Ovary (tissue), 9 donors: ENCODE results near the gene ZNF415. TPM values are rescaled to one million over a fixed set of nuclear protein-coding genes. Genes with fewer than 3 reads are reported as not detected.

Source experiments
- DNase-seq, 5 donors: peaks; one replicate each; pipeline ENCODE4 v3.0.0-alpha.2; 2019 to 2020
- H3K27ac ChIP-seq, 2 donors: fragments of 200-600 bp; one replicate each; pipeline versions ENCODE4 v1.5.1 to v1.8.0; 2019 to 2022
- H3K27me3 ChIP-seq: fragments of 200-600 bp; one replicate; pipeline ENCODE4 v1.8.0; 2022
- H3K36me3 ChIP-seq: fragments of 200-600 bp; sonication (generic); one replicate; pipeline ENCODE4 v1.5.1; 2019
- H3K4me1 ChIP-seq: one replicate; pipeline ENCODE4 v1.8.1; 2013; ENCODE audit warnings: mild to moderate bottlenecking, moderate library complexity; ENCODE audit not compliant: insufficient read depth
- H3K4me3 ChIP-seq: fragments of 200-600 bp; sonication (generic); one replicate; pipeline ENCODE4 v1.5.1; 2017
- H3K9me3 ChIP-seq, 2 donors: fragments of 200-600 bp in 1 of 2; sonication (generic) in 1 of 2; one replicate each; pipeline versions ENCODE4 v1.5.1 to v1.8.1; 2013 to 2019; ENCODE audit warnings: mild to moderate bottlenecking in 1 of 2, moderate library complexity in 1 of 2
- CTCF ChIP-seq, 3 donors: fragments of 450-650 bp in 2 of 3; fragments of 200-600 bp in 1 of 3; IDR thresholded peaks; one replicate each; pipeline versions ENCODE4 v1.5.1 to v1.8.0; 2016 to 2022; ENCODE audit warnings: antibody characterized with exemption in 3 of 3, mild to moderate bottlenecking in 1 of 3
- EP300 ChIP-seq: sonication (generic); formaldehyde crosslinking; IDR thresholded peaks from one replicate; pipeline ENCODE4 v1.6.1; 2017; ENCODE audit warnings: antibody characterized with exemption
- POLR2A ChIP-seq: fragments of 450-650 bp; IDR thresholded peaks from one replicate; pipeline ENCODE4 v1.6.1; 2017; ENCODE audit warnings: antibody characterized with exemption, mild to moderate bottlenecking, moderate library complexity
- WGBS, 3 donors: extraction: QIAGEN DNeasy Blood & Tissue Kit in 1 of 3; methylation state at CpG; one replicate each; pipeline versions ENCODE4 v1.1.5 to v1.1.7; 2013 to 2017; 5-methylcytosine and 5-hydroxymethylcytosine counted together
- intact Hi-C, 4 donors: fragments of 100-400 bp; cut with DNase I; formaldehyde crosslinking; loops; one replicate each; pipeline versions ENCODE4 v1.11.0 to v1.15.1; 2022 to 2023
- polyA plus RNA-seq, 2 donors: library from polyadenylated mRNA; stranded (reverse); fragments of 200-250 nt in 1 of 2; fragments of 350-450 nt in 1 of 2; fragmentation: Illumina TruSeq in 1 of 2; extraction: RNeasy Lipid Tissue Mini Kit (QIAGEN cat#74804) in 1 of 2; gene quantifications; one replicate each; pipeline ENCODE4 v1.2.3, GENCODE V29; 2013 to 2014
- total RNA-seq, 7 donors: library from RNA; depleted of rRNA in 2 of 7; stranded (reverse); fragments of >200 nt in 2 of 7; fragmentation: NEBNext Ultra II Directional in 3 of 7; extraction: Animal tissue kit (Norgen Biotek cat#: 25700) in 3 of 7; gene quantifications; one replicate each; pipeline versions ENCODE4 v1.1.0 to v1.2.4, GENCODE V29; 2016 to 2023
- donor health status: DM: no; HTN: no; CAD: no; lungs with moderate emphysema.
- donor health status: DM: no; HTN: no; CAD: no.
- donor health status: Bipolar disorder and iron deficiency.
- donor health status: DM: yes; HTN: yes; CAD: no.
- donor health status: DM: no; HTN: no; CAD: no.
- donor health status: DM: yes; HTN: yes; CAD: no.

ZNF415 gene
- total and polyA plus RNA-seq, 9 donors, result 7.0 to 18.6 (median 12.4) TPM

- Histone ChIP-seq H3K27ac (no peak overlapping the region), H3K36me3 (no peaks in the 10 kb centered on the region), H3K27me3 (no peaks in the 10 kb centered on the region), H3K4me1 (no peaks in the 10 kb centered on the region), H3K4me3 (peak overlapping the region; percentile 45), H3K9me3 (no peaks in the 10 kb centered on the region)
- DNase-seq, result peak in 2 of 5 donors; percentile 19 to 23
- intact Hi-C loops, result no loop called here
- TF ChIP-seq POLR2A (no peak), EP300 (no peak), CTCF (IDR thresholded peaks at IDR 0.05) (no peak)
- 11 to 17% (median 17%) methylated on average over 7 of the region's 7 CpGs for WGBS, 3 donors
Measured at GRCh38 chr19:53157626-53158025, 24.9 kb upstream of the ZNF415 start.

DNA sequence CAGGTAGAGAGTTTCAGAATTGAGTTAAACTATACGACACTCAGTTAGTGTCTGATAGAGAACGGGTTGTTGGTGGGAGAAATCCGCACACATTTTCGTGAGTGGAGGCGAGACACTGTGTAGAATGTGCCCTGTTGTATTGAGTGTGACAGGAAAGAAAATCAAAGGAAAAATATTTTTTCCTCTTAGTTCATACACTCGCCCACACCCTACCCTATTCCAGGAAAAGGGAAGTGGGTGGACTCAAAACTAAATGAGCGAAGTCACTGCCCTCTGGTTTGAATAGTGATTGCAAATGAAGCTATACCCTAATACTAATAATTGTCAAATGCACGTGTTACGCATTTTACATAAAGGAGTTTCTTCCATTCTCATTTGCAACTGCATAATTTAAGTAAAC is 24.1 kb upstream of the ZNF415 start:
- H3K4me1 ChIP-seq, result no peaks in the 10 kb centered on the region
- no peaks in the 10 kb centered on the region for H3K36me3 ChIP-seq
- no peaks in the 10 kb centered on the region for H3K27me3 ChIP-seq
- intact Hi-C loops, result no loop called here
- WGBS, 3 donors, result 89 to 96% (median 91%) methylated on average over 9 of the region's 9 CpGs
- H3K27ac ChIP-seq, result no peak overlapping the region
- no peaks in the 10 kb centered on the region for H3K9me3 ChIP-seq
- DNase-seq, result no peak
- no peak for TF ChIP-seq EP300
- no peak for TF ChIP-seq POLR2A
- no peak for TF ChIP-seq CTCF (IDR thresholded peaks at IDR 0.05)
- H3K4me3 ChIP-seq, result no peak overlapping the region

DNA sequence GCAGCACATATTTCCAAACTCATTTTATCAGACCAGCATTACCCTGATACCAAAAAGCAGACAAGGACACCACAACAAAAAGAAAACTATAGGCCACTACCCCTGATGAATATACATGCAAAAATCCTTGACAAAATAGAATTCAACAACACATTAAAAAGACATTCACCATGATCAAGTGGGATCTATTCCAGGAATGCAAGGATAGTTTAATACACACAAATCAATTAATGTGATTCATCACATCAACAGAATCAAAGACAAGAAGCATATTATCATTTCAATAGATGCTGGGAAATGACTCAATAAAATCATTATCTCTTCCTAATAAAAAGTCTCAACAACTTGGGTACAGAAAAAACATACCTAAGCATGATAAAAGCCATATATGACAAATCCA is 14.9 kb upstream of the ZNF415 start:
- TF ChIP-seq POLR2A (no peak), CTCF (IDR thresholded peaks at IDR 0.05) (no peak), EP300 (no peak)
- intact Hi-C loops, result no loop called here
- Histone ChIP-seq H3K36me3 (no peaks in the 10 kb centered on the region), H3K4me1 (no peaks in the 10 kb centered on the region), H3K9me3 (peaks cover 5 to 44% of the 10 kb centered on the region in 2 donors), H3K27me3 (no peaks in the 10 kb centered on the region), H3K27ac (no peak overlapping the region), H3K4me3 (no peak overlapping the region)
- DNase-seq, result no peak

- intact Hi-C loops, result no loop called here
- no peak for DNase-seq
- Histone ChIP-seq H3K27me3 (no peaks in the 10 kb centered on the region), H3K9me3 (peaks cover under 1 to 36% of the 10 kb centered on the region in 2 donors), H3K27ac (no peak overlapping the region), H3K4me3 (no peak overlapping the region), H3K4me1 (no peaks in the 10 kb centered on the region), H3K36me3 (no peaks in the 10 kb centered on the region)
- 96 to 97% (median 97%) methylated on average over 4 of the region's 4 CpGs for WGBS, 3 donors
- no peak for TF ChIP-seq POLR2A
- no peak for TF ChIP-seq EP300
- no peak for TF ChIP-seq CTCF (IDR thresholded peaks at IDR 0.05)
Measured at GRCh38 chr19:53140351-53140750, 7.6 kb upstream of the ZNF415 start.

DNA sequence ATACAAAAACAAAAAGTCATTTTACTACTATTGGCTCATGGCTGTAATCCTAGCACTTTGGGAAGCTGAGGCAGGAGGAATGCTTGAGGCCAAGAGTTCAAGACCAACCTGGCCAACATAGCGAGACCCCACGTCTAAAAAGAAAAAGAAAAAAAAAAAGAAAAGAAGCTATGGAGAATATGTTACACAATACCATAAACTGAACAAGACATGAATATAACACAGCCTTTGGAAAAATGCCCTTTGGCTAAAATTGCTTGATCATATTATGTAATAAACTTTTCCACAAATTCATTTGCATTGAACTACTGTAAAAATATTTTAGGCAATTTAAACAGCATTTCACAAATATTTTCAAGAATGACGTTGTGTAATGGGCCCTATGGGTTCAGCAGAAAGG is 3.7 kb upstream of the ZNF415 start:
- H3K27me3 ChIP-seq, result no peaks in the 10 kb centered on the region
- 76 to 88% (median 81%) methylated on average over 3 of the region's 3 CpGs for WGBS, 3 donors
- H3K27ac ChIP-seq, result no peak overlapping the region
- intact Hi-C loops, result no loop called here
- H3K36me3 ChIP-seq, result no peaks in the 10 kb centered on the region
- peaks cover 4% of the 10 kb centered on the region for H3K4me1 ChIP-seq
- H3K4me3 ChIP-seq, result no peak overlapping the region
- DNase-seq, result no peak
- no peak for TF ChIP-seq POLR2A
- no peak for TF ChIP-seq CTCF (IDR thresholded peaks at IDR 0.05)
- TF ChIP-seq EP300, result no peak
- H3K9me3 ChIP-seq, result peaks cover 0 to 20% of the 10 kb centered on the region in 2 donors
